PC-3 (cell line): ENCODE measurements around the gene TRIM33. TPM values are rescaled to one million over a fixed set of nuclear protein-coding genes. Genes with fewer than 3 reads are reported as not detected.
A peak's percentile ranks its signal among the peaks of the same experiment; 100 is the strongest.

Source experiments
- ATAC-seq: fragments of 200-7000 bp; cut with Tn5 transposase; 2 replicates; pipeline ENCODE4 v1.9.1; 2020; ENCODE audit warnings: mild to moderate bottlenecking, moderate library complexity
- BruUV-seq: library from RNA; stranded (reverse); fragments of 400-500 nt; replicated peaks from 2 replicates; lab custom pipeline; 2021; lab: Mats Ljungman, UMichigan
- CTCF ChIA-PET: fragments of 300-600 bp; sonication (Branson Sonifier 250); formaldehyde crosslinking; loops from one replicate; lab custom pipeline; 2022; ENCODE audit warnings: antibody characterized with exemption; lab: Charles Lee
- POLR2A ChIA-PET: fragments of 300-600 bp; sonication (Branson Sonifier 250); formaldehyde crosslinking; loops from one replicate; lab custom pipeline; 2022; ENCODE audit warnings: antibody characterized with exemption; ENCODE audit not compliant: unreplicated experiment; lab: Charles Lee
- DNase-seq: peaks from one replicate; pipeline ENCODE4 v3.0.0-alpha.2; 2015
- H2AFZ ChIP-seq: fragments of 300-600 bp; sonication (generic); 2 replicates; pipeline ENCODE4 v1.6.0; 2016; ENCODE audit warnings: antibody characterized with exemption, low read length
- H3F3A ChIP-seq: fragments of 300-600 bp; sonication (generic); one replicate; pipeline ENCODE4 v1.6.0; 2017; ENCODE audit warnings: antibody characterized with exemption, low read length, control low read depth, mild to moderate bottlenecking; ENCODE audit not compliant: unreplicated experiment
- H3K27ac ChIP-seq: fragments of 300-600 bp; sonication (generic); 2 replicates; pipeline ENCODE4 v1.5.1; 2016; ENCODE audit warnings: mild to moderate bottlenecking, low read length
- H3K27me3 ChIP-seq: fragments of 300-600 bp; sonication (generic); 2 replicates; pipeline ENCODE4 v1.6.1; 2016; ENCODE audit warnings: low read length, mixed read lengths
- H3K36me3 ChIP-seq: fragments of 300-600 bp; sonication (generic); 2 replicates; pipeline ENCODE4 v1.6.1; 2016; ENCODE audit warnings: low read depth, mixed run types, low read length, mixed read lengths
- H3K4me1 ChIP-seq: fragments of 300-600 bp; sonication (generic); 2 replicates; pipeline ENCODE4 v1.5.1; 2016; ENCODE audit warnings: low read length; ENCODE audit not compliant: insufficient read depth
- H3K4me2 ChIP-seq: fragments of 300-600 bp; sonication (generic); 2 replicates; pipeline ENCODE4 v1.6.0; 2016; ENCODE audit warnings: low read length
- H3K4me3 ChIP-seq: fragments of 300-600 bp; sonication (generic); 2 replicates; pipeline ENCODE4 v1.5.1; 2016; ENCODE audit warnings: mild to moderate bottlenecking, low read length, mixed read lengths
- H3K79me2 ChIP-seq: fragments of 300-600 bp; sonication (generic); 2 replicates; pipeline ENCODE4 v1.6.1; 2017; ENCODE audit warnings: low read length, mixed read lengths
- H3K9ac ChIP-seq: fragments of 300-600 bp; sonication (generic); 2 replicates; pipeline ENCODE4 v1.6.0; 2016; ENCODE audit warnings: mild to moderate bottlenecking, low read length
- H3K9me2 ChIP-seq: fragments of 300-600 bp; sonication (generic); replicated peaks from 2 replicates; pipeline ENCODE4 v1.6.1; 2016; ENCODE audit warnings: mixed run types, low read length, mixed read lengths
- H3K9me3 ChIP-seq: fragments of 300-600 bp; sonication (generic); 2 replicates; pipeline ENCODE4 v1.6.1; 2016; ENCODE audit warnings: low read length, mixed read lengths
- H4K20me1 ChIP-seq: fragments of 300-600 bp; sonication (generic); 2 replicates; pipeline ENCODE4 v1.6.1; 2016; ENCODE audit warnings: low read length, mixed read lengths
- CTCF ChIP-seq: fragments of 300-600 bp; sonication (generic); conservative IDR thresholded peaks from 2 replicates; pipeline ENCODE4 v1.5.1; 2017; ENCODE audit warnings: antibody characterized with exemption, low read depth, mild to moderate bottlenecking, low read length
- EZH2 ChIP-seq: fragments of 300-600 bp; sonication (generic); IDR thresholded peaks from one replicate; pipeline ENCODE4 v1.6.1; 2017; ENCODE audit warnings: antibody characterized with exemption, mild to moderate bottlenecking, low read length; ENCODE audit not compliant: unreplicated experiment
- EZH2phosphoT487 ChIP-seq: fragments of 300-600 bp; sonication (generic); IDR thresholded peaks from 2 replicates; pipeline ENCODE4 v1.6.1; 2018; ENCODE audit warnings: mild to moderate bottlenecking, antibody characterized with exemption, low read length, borderline replicate concordance
- intact Hi-C: fragments of 100-400 bp; cut with micrococcal nuclease; formaldehyde crosslinking; loops from 2 replicates; pipeline ENCODE4 v1.9.0; 2023
- total RNA-seq: library from RNA; depleted of rRNA; stranded (reverse); fragments of >200 nt; gene quantifications from 2 replicates; pipeline ENCODE4 v1.2.3, GENCODE V29; 2014

The TRIM33 gene
- total RNA-seq, 1 experiment from 2014 or later: 36.7 TPM

- Histone ChIP-seq H3K4me3 (no peak overlapping the region), H2AFZ (no peak overlapping the region), H3F3A (no peaks in the 10 kb centered on the region), H3K27me3 (no peaks in the 10 kb centered on the region), H3K9me2 (no peaks in the 10 kb centered on the region), H3K4me2 (no peak overlapping the region), H3K9ac (no peak overlapping the region), H3K4me1 (no peaks in the 10 kb centered on the region), H3K9me3 (0 out of 2 replicates have a peak, but pooled peaks cover 3% of the 10 kb centered on the region), H3K79me2 (no peaks in the 10 kb centered on the region), H3K36me3 (no peaks in the 10 kb centered on the region), H4K20me1 (no peaks in the 10 kb centered on the region), H3K27ac (no peak overlapping the region)
- no peak for ATAC-seq
- POLR2A ChIA-PET: no interaction called here
- CTCF ChIA-PET: no interaction called here
- no TSS peak for BruUV-seq
- intact Hi-C loops: no loop called here
- TF ChIP-seq EZH2 (no peak), EZH2phosphoT487 (no peak), CTCF (no peak)
- no peak for DNase-seq
Measured at GRCh38 chr1:114522264-114522575, 11.2 kb upstream of the TRIM33 start.

GRCh38 chr1:114521396-114522263 lies 10.6 kb upstream of the TRIM33 start:
- no peak overlapping the region for H3K9ac ChIP-seq
- H3K27ac ChIP-seq: no peak overlapping the region
- no peak overlapping the region for H3K4me3 ChIP-seq
- H3K27me3 ChIP-seq: no peaks in the 10 kb centered on the region
- no peak for DNase-seq
- CTCF ChIA-PET: no interaction called here
- H3K9me3 ChIP-seq: 0 out of 2 replicates have a peak, but pooled peaks cover 4% of the 10 kb centered on the region
- no peak overlapping the region for H3K4me2 ChIP-seq
- intact Hi-C loops: no loop called here
- H3K36me3 ChIP-seq: no peaks in the 10 kb centered on the region
- no peaks in the 10 kb centered on the region for H3F3A ChIP-seq
- H2AFZ ChIP-seq: no peak overlapping the region
- POLR2A ChIA-PET: no interaction called here
- no peaks in the 10 kb centered on the region for H3K79me2 ChIP-seq
- ATAC-seq: no peak
- TF ChIP-seq EZH2: no peak
- H3K9me2 ChIP-seq: no peaks in the 10 kb centered on the region
- H4K20me1 ChIP-seq: no peaks in the 10 kb centered on the region
- no TSS peak for BruUV-seq
- H3K4me1 ChIP-seq: no peaks in the 10 kb centered on the region

- DNase-seq (peak; percentile 18), ATAC-seq (peak; percentile 31; the same call in 1 of the 2 replicates)
- no peaks in the 10 kb centered on the region for H3K9me2 ChIP-seq
- no peak overlapping the region for H3K27ac ChIP-seq
- H3K4me1 ChIP-seq: no peaks in the 10 kb centered on the region
- H3K9me3 ChIP-seq: 0 out of 2 replicates have a peak, but pooled peaks cover 4% of the 10 kb centered on the region
- TF ChIP-seq EZH2phosphoT487 (no peak), EZH2 (no peak), CTCF (no peak)
- BruUV-seq: no TSS peak
- H3K4me2 ChIP-seq: no peak overlapping the region
- no peaks in the 10 kb centered on the region for H3F3A ChIP-seq
- intact Hi-C loops: no loop called here
- H3K36me3 ChIP-seq: no peaks in the 10 kb centered on the region
- CTCF ChIA-PET: no interaction called here
- no peak overlapping the region for H3K4me3 ChIP-seq
- H3K79me2 ChIP-seq: no peaks in the 10 kb centered on the region
- POLR2A ChIA-PET: no interaction called here
- no peaks in the 10 kb centered on the region for H3K27me3 ChIP-seq
- H3K9ac ChIP-seq: no peak overlapping the region
- H4K20me1 ChIP-seq: no peaks in the 10 kb centered on the region
- H2AFZ ChIP-seq: no peak overlapping the region
Measured at GRCh38 chr1:114517348-114517747, 6.3 kb upstream of the TRIM33 start.
